ENCODE data around the gene SKAP1. TPM values are rescaled to one million over a fixed set of nuclear protein-coding genes. Genes with fewer than 3 reads are reported as not detected.

Gene SKAP1
- polyA plus RNA-seq, 1 of the 3 experiments (the other 2 are of a cell fraction) = not detected

GRCh38 chr17:48161127-48161905 is 268.7 kb downstream of the SKAP1 start:
- DNase-seq = no peak
- Histone ChIP-seq H3K9ac (no peak overlapping the region), H3K4me2 (no peak overlapping the region), H3K4me3 (ENCODE audit: low read depth in 2 of 2, low read length in 1 of 2) (no peak overlapping the region), H3K4me1 (ENCODE audit: control insufficient read depth in 1 of 2, insufficient read depth in 2 of 2, low read depth in 1 of 2, low read length in 1 of 2) (no peaks in the 10 kb centered on the region), H2AFZ (ENCODE audit: low read depth) (no peak overlapping the region), H3K9me3 (no peaks in the 10 kb centered on the region), H3F3A (replicated peaks; ENCODE audit: insufficient read depth) (no peaks in the 10 kb centered on the region), H4K20me1 (ENCODE audit: insufficient read depth) (no peaks in the 10 kb centered on the region), H3K27me3 (ENCODE audit: insufficient read depth) (peaks cover 61% of the 10 kb centered on the region), H3K36me3 (replicated peaks in 1 of 2; ENCODE audit: control insufficient read depth in 1 of 2, insufficient read depth in 2 of 2, low read length in 1 of 2) (no peaks in the 10 kb centered on the region), H3K79me2 (ENCODE audit: insufficient read depth) (no peaks in the 10 kb centered on the region), H3K9me2 (no peaks in the 10 kb centered on the region), H3K27ac (ENCODE audit: low read depth in 2 of 2, low read length in 1 of 2) (no peak overlapping the region)
- 53% methylated on average over 4 of the region's 4 CpGs for WGBS (ENCODE audit: low lambda C conversion rate)
- TF ChIP-seq USF1 (IDR thresholded peaks at IDR 0.05; ENCODE audit: borderline replicate concordance, low read depth) = no peak
- TF ChIP-seq RXRA (IDR thresholded peaks at IDR 0.05; ENCODE audit: borderline replicate concordance, low read depth) = no peak
- TF ChIP-seq TAF1 (IDR thresholded peaks at IDR 0.05; ENCODE audit: borderline replicate concordance, low read depth, low read length) = no peak
- TF ChIP-seq ELF1 (IDR thresholded peaks at IDR 0.05) = no peak
- no peak for TF ChIP-seq EZH2phosphoT487 (IDR thresholded peaks at IDR 0.05; ENCODE audit: borderline replicate concordance, low read depth)
- TF ChIP-seq SMC3 (IDR thresholded peaks at IDR 0.05; ENCODE audit: low read depth, low read length) = no peak
- no peak for TF ChIP-seq RCOR1 (IDR thresholded peaks at IDR 0.05; ENCODE audit: low read length)
- TF ChIP-seq RAD21 (IDR thresholded peaks at IDR 0.05; ENCODE audit: low read length) = no peak
- TF ChIP-seq, protein P1, sequence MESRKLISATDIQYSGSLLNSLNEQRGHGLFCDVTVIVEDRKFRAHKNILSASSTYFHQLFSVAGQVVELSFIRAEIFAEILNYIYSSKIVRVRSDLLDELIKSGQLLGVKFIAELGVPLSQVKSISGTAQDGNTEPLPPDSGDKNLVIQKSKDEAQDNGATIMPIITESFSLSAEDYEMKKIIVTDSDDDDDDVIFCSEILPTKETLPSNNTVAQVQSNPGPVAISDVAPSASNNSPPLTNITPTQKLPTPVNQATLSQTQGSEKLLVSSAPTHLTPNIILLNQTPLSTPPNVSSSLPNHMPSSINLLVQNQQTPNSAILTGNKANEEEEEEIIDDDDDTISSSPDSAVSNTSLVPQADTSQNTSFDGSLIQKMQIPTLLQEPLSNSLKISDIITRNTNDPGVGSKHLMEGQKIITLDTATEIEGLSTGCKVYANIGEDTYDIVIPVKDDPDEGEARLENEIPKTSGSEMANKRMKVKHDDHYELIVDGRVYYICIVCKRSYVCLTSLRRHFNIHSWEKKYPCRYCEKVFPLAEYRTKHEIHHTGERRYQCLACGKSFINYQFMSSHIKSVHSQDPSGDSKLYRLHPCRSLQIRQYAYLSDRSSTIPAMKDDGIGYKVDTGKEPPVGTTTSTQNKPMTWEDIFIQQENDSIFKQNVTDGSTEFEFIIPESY (IDR thresholded peaks at IDR 0.05; ENCODE audit: borderline replicate concordance, low read depth) = no peak
- TF ChIP-seq POLR2AphosphoS5 (IDR thresholded peaks at IDR 0.05; ENCODE audit: low read depth, low read length) = no peak
- no peak for TF ChIP-seq EP300 (IDR thresholded peaks at IDR 0.05; ENCODE audit: borderline replicate concordance in 1 of 2, low read depth in 1 of 2, low read length in 1 of 2)
- TF ChIP-seq FOXJ3 (CRISPR knock-in tag; IDR thresholded peaks at IDR 0.05) = no peak
- no peak for TF ChIP-seq REST (IDR thresholded peaks at IDR 0.05; ENCODE audit: low read depth, low read length)
- ChIA-PET CTCF (no interaction called here), POLR2A (no interaction called here)

Measured in SK-N-SH (cell line).